BLaER1 (cell line): ENCODE data around the gene INKA1.
"Not testable (repeated sequence)": the region's sequence is repeated elsewhere in the genome, so short reads cannot be mapped to it uniquely, and the experiment has no call there.

Experiments
- H3K27ac ChIP-seq: shearing (Covaris generic); formaldehyde crosslinking; 2 replicates; pipeline ENCODE4 v1.8.1; 2022
- H3K27me3 ChIP-seq: shearing (Covaris generic); formaldehyde crosslinking; 2 replicates; pipeline ENCODE4 v1.8.1; 2022
- H3K36me3 ChIP-seq: shearing (Covaris generic); formaldehyde crosslinking; 2 replicates; pipeline ENCODE4 v1.8.1; 2022
- H3K4me1 ChIP-seq: shearing (Covaris generic); formaldehyde crosslinking; 2 replicates; pipeline ENCODE4 v1.8.1; 2022
- H3K4me2 ChIP-seq: shearing (Covaris generic); formaldehyde crosslinking; 2 replicates; pipeline ENCODE4 v1.8.1; 2022
- H3K4me3 ChIP-seq: shearing (Covaris generic); formaldehyde crosslinking; 2 replicates; pipeline ENCODE4 v1.8.1; 2022
- H3K9ac ChIP-seq: shearing (Covaris generic); formaldehyde crosslinking; 2 replicates; pipeline ENCODE4 v1.8.1; 2022
- H3K9me3 ChIP-seq: shearing (Covaris generic); formaldehyde crosslinking; 2 replicates; pipeline ENCODE4 v1.8.1; 2022
- H4K20me1 ChIP-seq: shearing (Covaris generic); formaldehyde crosslinking; 2 replicates; pipeline ENCODE4 v1.8.1; 2022
- Cebpa-rat ChIP-seq: shearing (Covaris generic); IDR thresholded peaks from 2 replicates; pipeline ENCODE4 v1.8.1; 2022

Gene INKA1

GRCh38 chr3:49772703-49773102, 30.4 kb upstream of the INKA1 start:
- no peak overlapping the region for H3K4me3 ChIP-seq
- no peaks in the 10 kb centered on the region for H3K27me3 ChIP-seq
- H3K27ac ChIP-seq: no peak overlapping the region
- peaks cover 64% of the 10 kb centered on the region for H3K36me3 ChIP-seq
- TF ChIP-seq Cebpa-rat: no peak
- no peaks in the 10 kb centered on the region for H3K4me1 ChIP-seq
- H3K9me3 ChIP-seq: no peaks in the 10 kb centered on the region
- no peak overlapping the region for H3K9ac ChIP-seq
- peaks cover 100% of the 10 kb centered on the region for H4K20me1 ChIP-seq
- no peak overlapping the region for H3K4me2 ChIP-seq

DNA sequence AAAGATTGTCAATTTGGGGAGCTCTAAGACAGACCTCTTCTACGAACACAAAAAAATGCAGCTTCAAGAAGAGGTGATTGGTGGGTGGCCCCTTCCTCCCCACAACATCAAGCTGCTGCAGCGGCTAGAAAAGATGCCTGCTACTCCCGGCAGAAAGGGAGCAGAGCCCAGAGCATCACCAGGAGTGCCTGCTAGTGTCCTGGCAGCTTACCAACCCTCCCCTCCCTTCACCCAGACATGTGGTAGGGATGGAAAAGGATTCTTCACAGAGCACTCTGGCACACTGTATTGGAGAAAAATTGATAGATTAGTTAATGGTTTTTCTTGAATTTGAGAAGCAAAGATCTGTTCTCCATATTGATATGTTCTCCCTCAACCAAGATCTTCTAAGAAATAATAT, 27.5 kb upstream of the INKA1 start:
- Histone ChIP-seq H3K27me3 (no peaks in the 10 kb centered on the region), H3K36me3 (peaks cover 66% of the 10 kb centered on the region), H3K27ac (no peak overlapping the region), H3K4me1 (peaks cover 4% of the 10 kb centered on the region), H3K4me3 (no peak overlapping the region), H3K9ac (no peak overlapping the region), H3K9me3 (no peaks in the 10 kb centered on the region), H4K20me1 (peaks cover 100% of the 10 kb centered on the region), H3K4me2 (no peak overlapping the region)
- TF ChIP-seq Cebpa-rat: no peak

DNA sequence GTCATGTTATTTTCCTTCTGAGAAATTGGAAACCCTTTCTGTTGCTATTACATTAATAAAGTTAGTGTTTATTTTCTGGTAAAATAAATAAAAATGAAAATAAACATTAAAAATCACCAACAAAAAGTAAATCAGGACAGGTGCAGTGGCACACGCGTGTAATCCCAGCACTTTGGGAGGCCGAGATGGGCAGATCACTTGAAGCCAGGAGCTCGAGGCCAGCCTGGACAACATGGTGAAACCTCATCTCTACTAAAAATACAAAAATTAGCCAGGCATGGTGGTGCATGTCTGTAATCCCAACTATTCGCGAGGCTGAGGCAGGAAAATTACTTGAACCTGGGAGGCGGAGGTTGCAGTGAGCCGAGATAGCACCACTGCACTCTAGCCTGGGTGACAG, 27.0 kb upstream of the INKA1 start:
- H3K27me3 ChIP-seq, H3K27ac ChIP-seq, H3K9me3 ChIP-seq, H3K4me2 ChIP-seq, H3K4me3 ChIP-seq, H3K4me1 ChIP-seq, H3K9ac ChIP-seq: not testable (repeated sequence)
- Histone ChIP-seq H4K20me1 (peaks cover 100% of the 10 kb centered on the region), H3K36me3 (peaks cover 67% of the 10 kb centered on the region)

GRCh38 chr3:49779358-49780079, 23.5 kb upstream of the INKA1 start:
- Histone ChIP-seq H3K36me3 (peaks cover 85% of the 10 kb centered on the region), H3K4me2 (no peak overlapping the region), H3K27me3 (no peaks in the 10 kb centered on the region), H3K27ac (no peak overlapping the region), H3K4me3 (no peak overlapping the region), H3K9me3 (no peaks in the 10 kb centered on the region), H4K20me1 (peaks cover 100% of the 10 kb centered on the region), H3K9ac (no peak overlapping the region), H3K4me1 (peaks cover 32% of the 10 kb centered on the region)
- TF ChIP-seq Cebpa-rat: no peak

GRCh38 chr3:49780080-49780974, 22.7 kb upstream of the INKA1 start:
- Histone ChIP-seq H3K9me3 (no peaks in the 10 kb centered on the region), H3K27me3 (no peaks in the 10 kb centered on the region), H3K9ac (no peak overlapping the region), H3K4me3 (no peak overlapping the region), H3K4me2 (peak overlapping the region; percentile 23), H3K4me1 (peaks cover 40% of the 10 kb centered on the region), H3K36me3 (peaks cover 81% of the 10 kb centered on the region), H3K27ac (no peak overlapping the region), H4K20me1 (peaks cover 94% of the 10 kb centered on the region)
- no peak for TF ChIP-seq Cebpa-rat

GRCh38 chr3:49780975-49781365, 22.1 kb upstream of the INKA1 start:
- Histone ChIP-seq H3K4me1 (peaks cover 44% of the 10 kb centered on the region), H3K36me3 (peaks cover 74% of the 10 kb centered on the region), H3K4me2 (peak overlapping the region; percentile 23), H4K20me1 (peaks cover 87% of the 10 kb centered on the region)
- H3K9ac ChIP-seq, H3K27ac ChIP-seq, H3K4me3 ChIP-seq, H3K27me3 ChIP-seq, H3K9me3 ChIP-seq: not testable (repeated sequence)

DNA sequence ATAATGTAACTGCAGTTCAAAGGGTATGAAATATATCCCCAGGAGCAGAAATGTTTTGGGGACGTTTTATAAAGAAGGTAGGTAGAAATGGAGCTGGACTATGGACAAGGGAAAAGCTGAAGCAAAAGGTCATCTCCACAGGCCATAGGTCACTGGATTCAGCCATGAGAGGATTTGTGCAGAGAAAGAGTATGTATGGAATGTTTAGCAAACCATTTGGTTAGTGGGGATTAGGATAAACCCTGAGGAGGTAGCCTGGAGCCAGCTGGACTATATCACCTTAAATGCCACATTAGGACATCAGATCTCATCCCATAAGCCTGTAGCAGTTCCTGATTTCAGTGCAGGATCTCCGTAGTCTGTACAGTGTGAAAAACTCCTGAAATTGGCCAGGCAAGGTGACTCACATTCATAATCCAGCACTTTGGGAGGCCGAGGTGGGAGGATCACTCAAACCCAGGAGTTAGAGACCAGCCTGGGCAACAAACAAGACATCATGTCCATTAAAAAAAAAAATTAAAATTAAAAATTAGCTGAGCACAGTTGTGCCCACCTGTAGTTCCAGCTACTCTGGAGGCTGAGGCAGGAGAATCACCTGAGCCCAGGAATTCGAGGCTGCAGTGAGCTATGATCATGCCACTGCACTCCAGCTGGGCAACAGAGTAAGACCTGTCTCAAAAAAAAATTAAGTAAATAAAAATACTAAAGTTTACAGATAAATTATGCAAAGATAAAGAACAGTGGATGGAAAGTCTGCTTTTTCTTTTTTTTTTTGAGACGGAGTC, 21.5 kb upstream of the INKA1 start:
- H3K9ac ChIP-seq: no peak overlapping the region
- no peak overlapping the region for H3K27ac ChIP-seq
- peaks cover 44% of the 10 kb centered on the region for H3K4me1 ChIP-seq
- H3K4me2 ChIP-seq: 0 out of 2 replicates have a peak overlapping the region, but pooled peaks have one; percentile 2
- H3K4me3 ChIP-seq: no peak overlapping the region
- no peaks in the 10 kb centered on the region for H3K9me3 ChIP-seq
- no peak for TF ChIP-seq Cebpa-rat
- no peaks in the 10 kb centered on the region for H3K27me3 ChIP-seq
- H3K36me3 ChIP-seq: peaks cover 68% of the 10 kb centered on the region
- peaks cover 81% of the 10 kb centered on the region for H4K20me1 ChIP-seq

- Histone ChIP-seq H3K4me1 (peaks cover 50% of the 10 kb centered on the region), H4K20me1 (peaks cover 74% of the 10 kb centered on the region), H3K36me3 (peaks cover 61% of the 10 kb centered on the region)
- H3K27me3 ChIP-seq, H3K4me3 ChIP-seq, H3K9ac ChIP-seq, H3K4me2 ChIP-seq, H3K27ac ChIP-seq, H3K9me3 ChIP-seq: not testable (repeated sequence)
These were observed 20.8 kb upstream of the INKA1 start for GRCh38 chr3:49782277-49782676.

DNA sequence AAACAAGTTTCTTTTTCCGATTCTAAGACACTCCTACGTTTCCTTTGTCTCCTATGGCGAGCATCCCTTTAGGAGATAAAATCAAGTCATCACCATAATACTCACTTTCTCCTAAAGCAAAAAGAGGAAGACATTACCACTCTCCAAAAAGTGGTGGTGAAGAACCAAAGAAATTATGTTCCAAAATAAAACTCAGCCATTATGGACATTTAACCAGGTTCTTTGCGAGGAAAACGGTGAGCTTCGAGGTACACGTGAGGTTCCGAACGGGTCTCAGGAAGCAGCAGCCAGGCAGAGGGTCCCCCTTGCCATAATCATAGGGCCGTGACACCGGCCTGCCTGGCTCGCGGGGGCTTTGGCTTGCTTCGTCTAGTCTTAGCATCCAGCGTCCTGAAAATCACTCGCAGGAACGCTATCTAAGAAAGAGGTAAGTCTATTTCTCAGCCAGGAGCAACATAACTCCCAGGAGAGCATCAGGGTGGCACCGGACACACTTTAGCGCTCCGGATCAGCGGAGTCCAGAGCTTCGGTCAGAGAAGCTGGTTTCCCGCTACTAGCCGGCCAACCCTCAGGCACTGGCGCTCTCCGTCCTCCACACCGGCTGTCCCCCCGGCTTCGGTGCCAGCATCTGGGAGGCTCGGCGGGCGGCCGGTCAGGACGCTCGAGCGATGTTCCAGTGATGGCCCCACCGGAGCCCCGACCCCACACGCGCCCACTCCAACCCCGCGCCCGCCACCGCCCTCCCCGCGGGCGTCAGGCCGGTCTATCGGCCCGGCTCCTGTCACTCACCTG, 17.3 kb upstream of the INKA1 start:
- H3K4me1 ChIP-seq: peaks cover 62% of the 10 kb centered on the region
- H3K9me3 ChIP-seq: no peaks in the 10 kb centered on the region
- H3K27me3 ChIP-seq: no peaks in the 10 kb centered on the region
- peaks cover 39% of the 10 kb centered on the region for H4K20me1 ChIP-seq
- H3K27ac ChIP-seq: peak overlapping the region; percentile 92
- peaks cover 35% of the 10 kb centered on the region for H3K36me3 ChIP-seq
- H3K4me3 ChIP-seq: peak overlapping the region; percentile 96
- no peak for TF ChIP-seq Cebpa-rat
- peak overlapping the region; percentile 87 for H3K4me2 ChIP-seq
- peak overlapping the region; percentile 92 for H3K9ac ChIP-seq
